ENCODE results near the gene KCTD11.

KCTD11 gene

DNA sequence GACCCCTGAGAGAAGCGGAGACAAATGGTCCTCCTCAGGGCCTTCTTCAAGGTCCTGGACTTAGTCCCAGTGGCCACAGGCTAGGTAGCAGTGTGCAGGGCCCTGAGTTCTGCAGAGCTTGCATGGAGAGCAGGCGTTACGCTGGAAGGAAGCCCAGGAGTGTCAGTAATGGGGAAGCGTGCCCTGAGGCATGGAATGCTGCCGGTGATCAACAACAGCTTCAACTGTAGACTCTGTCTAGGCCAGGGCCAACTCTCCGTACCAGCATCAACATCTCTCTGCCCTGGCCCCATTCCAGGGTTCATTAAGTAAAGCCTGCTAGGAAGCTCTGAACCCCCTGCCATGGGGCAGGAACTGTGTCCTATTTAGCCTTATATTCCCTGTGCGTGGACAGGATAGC is 28.4 kb downstream of the KCTD11 start:
- ATAC-seq, result no peak

- no peak for ATAC-seq
Measured at GRCh38 chr17:7380855-7381683, 29.1 kb downstream of the KCTD11 start, which contains the start of gene TNK1. Gene TNK1 (plus strand): TSS chr17:7381089. CDS start chr17:7382927, 1,838 bp downstream.

DNA sequence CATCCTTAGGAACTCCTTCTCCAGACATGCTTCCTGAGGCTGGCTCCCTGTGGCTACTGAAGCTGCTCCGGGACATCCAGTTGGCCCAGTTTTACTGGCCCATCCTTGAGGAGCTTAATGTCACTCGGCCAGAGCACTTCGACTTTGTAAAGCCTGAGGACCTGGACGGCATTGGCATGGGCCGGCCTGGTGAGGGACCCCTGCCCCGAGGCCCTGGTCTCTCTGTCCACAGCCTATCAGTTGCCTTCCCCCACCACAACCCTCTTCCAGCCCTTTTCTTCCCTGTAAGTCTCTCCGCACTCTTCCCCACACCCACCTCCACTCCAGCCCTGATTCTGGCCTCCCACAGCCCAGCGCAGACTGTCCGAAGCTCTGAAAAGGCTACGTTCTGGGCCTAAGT is 30.9 kb downstream of the KCTD11 start:
- no peak for ATAC-seq

- no peak for ATAC-seq
Measured at GRCh38 chr17:7383371-7383741, 31.4 kb downstream of the KCTD11 start.

DNA sequence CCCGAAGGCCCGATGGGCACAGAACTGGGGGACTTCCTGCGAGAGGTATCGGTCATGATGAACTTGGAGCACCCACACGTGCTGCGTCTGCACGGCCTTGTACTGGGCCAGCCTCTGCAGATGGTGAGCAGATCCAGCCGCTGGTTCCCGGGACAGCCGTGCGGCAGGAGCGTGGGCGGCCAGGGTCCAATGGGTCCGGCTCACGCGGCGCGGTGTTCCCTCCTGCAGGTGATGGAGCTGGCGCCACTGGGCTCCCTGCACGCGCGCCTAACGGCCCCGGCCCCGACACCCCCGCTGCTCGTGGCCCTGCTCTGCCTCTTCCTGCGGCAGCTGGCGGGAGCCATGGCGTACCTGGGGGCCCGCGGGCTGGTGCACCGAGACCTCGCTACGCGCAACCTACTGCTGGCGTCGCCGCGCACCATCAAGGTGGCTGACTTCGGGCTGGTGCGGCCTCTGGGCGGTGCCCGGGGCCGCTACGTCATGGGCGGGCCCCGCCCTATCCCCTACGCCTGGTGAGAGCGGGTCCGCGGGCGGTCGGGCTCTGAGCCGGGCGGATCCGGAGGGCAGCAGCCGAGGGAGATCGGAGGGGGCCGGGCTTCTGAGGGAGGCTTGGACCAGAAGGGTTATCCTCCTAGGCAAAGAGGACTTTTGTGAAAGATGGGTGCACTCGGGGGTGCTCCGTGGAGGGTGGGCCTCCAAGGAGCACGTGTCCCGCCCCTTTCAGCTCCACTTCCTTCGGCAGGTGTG is 32.0 kb downstream of the KCTD11 start:
- peak; percentile 98 to 99 for ATAC-seq

GRCh38 chr17:7384489-7385081 is 32.6 kb downstream of the KCTD11 start:
- no peak for ATAC-seq

DNA sequence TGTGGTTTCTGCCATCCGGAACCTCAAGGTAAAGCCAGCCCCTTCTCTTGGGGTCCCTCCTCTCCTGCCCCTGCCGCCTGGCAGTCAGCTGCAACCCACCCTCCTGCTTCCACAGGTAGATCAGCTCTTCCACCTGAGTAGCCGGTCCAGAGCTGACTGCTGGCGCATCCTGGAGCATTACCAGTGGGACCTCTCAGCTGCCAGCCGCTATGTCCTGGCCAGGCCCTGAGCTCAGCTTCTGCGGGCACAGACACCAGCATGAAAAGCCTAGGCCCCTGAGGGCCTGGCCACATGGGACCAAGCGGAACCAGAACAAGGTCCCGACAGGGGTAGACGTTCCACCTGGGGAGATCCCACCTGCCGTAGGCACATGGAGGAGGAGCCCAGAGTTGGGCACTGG is 36.9 kb downstream of the KCTD11 start:
- no peak for ATAC-seq

DNA sequence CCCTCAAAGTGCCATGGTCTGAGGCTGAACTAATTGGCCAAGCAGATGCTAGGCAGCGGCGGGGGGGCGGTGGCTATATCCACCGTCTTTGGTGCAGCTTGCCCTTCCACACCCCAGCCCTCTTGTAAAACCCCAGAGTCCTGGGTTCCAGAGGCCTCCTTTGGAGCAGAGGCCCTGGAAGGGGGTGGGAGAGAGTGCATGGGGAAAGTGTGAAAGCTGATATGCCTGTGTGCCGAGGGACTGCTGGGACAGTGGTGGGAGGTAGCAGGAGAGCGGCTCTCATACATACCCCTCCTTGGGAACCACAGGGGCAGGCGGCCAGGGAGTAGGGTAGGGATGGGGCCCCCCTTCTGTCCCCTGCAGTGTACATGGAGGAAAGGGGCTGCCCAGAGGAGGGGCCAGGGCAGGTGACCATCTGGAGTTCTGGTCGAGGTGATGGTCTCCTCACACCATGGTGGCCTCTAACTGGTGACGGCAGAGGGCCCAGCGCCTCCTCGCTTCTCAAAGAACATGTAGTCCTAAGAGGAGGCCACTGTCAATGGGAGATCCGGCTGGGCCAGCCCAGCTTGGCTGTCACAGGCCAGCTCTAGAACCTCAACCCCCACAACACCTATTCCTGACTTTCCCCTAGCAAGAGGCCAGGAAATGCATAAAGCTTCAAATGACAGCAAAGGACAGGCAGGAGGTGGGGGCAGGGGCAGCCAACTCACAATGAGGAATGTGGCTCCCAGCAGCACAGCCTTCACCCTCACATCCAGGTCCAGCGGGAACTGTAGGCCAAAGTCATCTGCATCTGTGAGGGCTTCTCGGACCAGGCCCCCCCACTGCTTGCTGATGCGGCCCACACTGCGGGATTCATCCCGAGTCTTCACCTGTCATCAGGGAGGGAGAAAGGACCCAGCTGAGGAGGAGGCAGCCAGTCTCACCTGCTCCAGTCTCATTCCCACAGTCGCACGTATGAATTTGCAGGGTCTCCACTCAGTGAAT is 38.3 kb downstream of the KCTD11 start:
- no peak for ATAC-seq

DNA sequence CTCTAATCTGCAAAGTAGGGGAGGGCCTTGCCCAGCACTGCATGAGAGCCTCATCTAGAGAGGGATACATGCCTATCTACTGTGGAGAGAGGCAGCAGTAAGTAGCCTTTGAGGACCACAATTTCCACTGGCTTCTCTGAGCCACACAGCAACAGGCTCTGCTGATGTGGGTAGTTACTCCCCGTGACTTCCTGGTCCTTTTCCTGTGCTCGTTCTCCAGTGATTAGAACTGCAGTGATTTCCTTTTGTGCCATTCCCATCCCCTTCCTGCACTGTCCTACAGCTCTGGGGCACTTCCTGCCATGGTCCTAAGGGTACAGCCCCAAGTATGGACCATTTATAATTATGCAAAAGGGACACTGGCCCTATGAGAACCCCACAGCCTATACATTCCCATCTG is 39.3 kb downstream of the KCTD11 start:
- ATAC-seq, result no peak

- no peak for ATAC-seq
Measured at GRCh38 chr17:7392696-7393612, 41.0 kb downstream of the KCTD11 start.

GRCh38 chr17:7393613-7394451 is 41.9 kb downstream of the KCTD11 start:
- ATAC-seq, result peak; percentile 50 to 55

DNA sequence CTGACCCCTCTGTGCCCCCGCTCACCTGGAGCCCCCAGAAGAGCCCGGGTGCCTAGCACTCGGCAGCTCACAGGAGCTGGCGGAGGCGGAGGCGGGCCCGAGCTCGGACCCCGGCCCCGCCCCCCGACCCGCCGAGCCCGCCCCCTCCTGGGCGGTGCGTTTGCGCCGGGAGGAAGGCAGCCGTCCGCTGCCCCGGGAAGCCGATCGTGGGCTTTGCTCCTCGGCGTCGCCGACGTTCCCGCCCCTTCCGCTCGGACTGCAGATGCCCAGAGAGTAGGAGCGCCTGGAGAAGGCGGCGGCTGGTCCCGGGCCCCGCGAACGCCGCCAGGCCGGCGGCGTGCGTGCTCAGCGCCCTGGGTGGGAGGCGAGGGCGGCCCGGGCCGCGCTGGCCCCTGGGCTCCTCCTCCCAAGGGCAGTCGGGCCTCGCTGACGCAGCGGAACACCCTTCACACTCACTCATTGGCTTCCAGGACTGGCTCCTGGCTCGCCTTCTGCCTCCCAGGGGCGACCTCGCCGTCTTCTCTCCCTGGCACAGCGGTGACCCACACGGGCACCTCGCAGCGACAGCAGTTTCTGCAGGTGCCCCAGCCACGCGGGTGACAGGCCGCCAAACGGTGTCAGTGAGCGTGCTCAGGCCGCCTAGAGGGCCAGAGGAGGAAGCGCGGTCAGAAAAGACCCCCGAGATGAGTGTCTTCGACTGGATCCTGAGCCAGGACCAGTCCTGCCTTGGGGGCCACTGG is 42.7 kb downstream of the KCTD11 start, which contains the start of gene PLSCR3:
PLSCR3 (minus strand) TSS at position 74 of the 740 bp plus-strand sequence. CDS start 415 bp downstream, outside the sequence.
- ATAC-seq, result peak; percentile 90

DNA sequence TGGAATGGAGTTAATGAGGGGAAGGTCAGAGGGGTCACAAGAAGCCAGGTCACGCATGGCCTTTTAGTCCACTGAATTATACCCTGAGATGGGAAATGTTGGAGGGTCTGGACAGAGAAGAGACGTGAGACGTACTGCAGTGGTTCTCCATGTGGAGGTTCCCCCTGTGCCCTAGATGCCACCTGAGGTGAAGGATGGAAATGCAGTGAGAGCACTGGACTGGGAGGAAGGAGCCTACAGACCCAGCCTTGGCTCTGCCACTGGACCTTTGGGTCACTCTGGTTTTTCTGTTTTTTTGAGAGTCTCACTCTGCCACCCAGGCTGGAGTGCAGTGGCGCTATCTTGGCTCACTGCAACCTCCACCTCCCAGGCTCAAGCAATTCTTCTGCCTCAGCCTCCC is 44.2 kb downstream of the KCTD11 start:
- ATAC-seq, result no peak

DNA sequence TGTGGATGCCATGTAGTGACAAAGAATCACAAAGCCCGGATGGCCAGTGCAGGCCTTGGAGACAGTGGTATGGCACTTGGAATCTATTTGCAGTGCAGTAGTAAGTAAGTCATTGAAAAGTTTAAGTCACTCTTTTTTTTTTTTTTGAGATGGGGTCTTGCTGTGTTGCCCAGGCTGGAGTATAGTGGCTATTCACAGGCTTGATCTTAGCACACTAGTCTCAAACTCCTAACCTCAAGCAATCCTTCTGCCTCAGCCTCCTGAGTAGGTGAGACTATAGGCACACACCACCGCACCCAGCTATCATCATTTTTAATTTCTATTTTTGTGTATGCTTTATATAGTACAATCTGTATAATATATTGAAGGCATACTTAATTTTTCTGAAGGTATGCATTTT is 46.6 kb downstream of the KCTD11 start:
- no peak for ATAC-seq

DNA sequence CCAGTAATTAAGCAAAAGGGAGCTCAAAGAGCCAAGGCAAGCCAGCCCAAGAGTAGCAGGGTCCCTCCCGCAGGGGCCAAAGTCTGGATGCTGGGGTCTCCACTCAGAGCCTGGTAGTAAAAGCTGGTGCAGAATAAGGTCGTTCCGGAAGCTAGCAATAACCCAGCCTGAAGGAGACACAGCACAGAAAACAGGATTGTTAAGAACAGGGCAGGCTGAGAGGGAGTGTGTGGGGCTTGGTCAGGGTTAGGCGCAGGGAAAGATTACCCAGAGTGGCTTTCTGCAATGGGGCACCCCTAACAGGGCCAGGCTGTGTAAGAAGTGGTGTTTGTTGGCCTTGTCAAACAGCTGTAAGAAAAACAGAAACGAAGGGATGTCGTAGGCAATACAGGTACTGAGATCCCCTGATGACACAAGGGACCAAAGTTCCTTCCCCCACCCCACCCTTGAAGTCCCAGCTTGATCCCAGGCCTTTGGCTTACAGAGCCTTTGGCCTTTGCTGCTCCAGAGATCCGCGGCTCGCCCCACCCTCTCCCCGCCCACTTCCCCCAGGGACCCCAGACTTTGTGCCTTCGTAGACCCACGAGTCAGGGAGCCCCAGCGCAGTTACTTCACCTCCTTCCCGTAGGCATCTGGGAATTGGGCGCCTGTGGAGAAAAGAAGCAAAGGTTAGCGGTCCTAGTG is 51.2 kb downstream of the KCTD11 start:
- ATAC-seq, result no peak

- ATAC-seq, result no peak
Measured at GRCh38 chr17:7403727-7403976, 51.7 kb downstream of the KCTD11 start.

DNA sequence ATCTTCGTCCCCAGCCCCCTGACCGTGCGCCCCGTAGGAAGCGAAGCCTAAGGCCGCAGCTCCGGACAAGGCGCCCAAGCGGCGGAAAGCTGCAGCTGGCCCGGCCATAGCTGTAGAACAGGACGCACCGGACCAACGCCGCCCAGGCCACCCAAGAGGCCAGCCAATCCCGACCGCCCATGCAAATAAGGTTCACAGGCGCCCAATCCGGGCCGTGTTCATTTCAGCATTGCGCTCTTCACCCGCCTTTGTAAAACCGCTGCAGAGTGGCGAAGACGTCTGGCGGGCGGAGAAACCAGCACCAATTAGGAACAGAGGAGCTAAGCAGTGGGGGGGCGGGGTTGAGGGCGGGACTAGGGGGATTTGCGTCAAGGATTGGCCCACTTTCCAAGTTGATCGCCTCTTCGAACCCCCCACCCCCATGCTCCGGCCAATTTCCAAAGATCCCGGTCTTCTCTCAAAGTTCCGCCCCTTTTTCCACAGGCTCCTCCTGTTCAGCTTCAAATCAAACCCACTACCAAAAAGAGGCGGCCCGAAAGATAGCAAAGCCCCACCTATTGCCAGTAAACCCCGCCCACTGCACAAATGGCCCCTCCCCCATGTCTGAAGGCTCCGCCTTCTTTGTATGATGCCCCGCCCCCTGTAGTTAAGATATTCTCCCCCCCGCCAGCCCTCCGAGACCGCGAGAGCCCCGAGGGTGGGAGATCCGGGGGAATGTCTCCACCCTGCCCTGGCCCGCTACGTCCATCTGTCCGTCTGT is 52.2 kb downstream of the KCTD11 start, which contains the start of gene TMEM256:
TMEM256 (minus strand) TSS at position 121 of the 760 bp plus-strand sequence; CDS start at position 108, 13 bp downstream.
- ATAC-seq, result peak; percentile 96 to 97

Measured in activated CD4-positive, CD25-positive, alpha-beta regulatory T cell treated with anti-CD3 and anti-CD28 coated beads, Interleukin-2, amount 50 U/mL, for 24 hours (primary cell).